GM12878 (cell line): ENCODE results near the gene KCNC1.

ENCODE experiments used
- EED ChIP-seq: sonication (generic); IDR thresholded peaks from 2 replicates; pipeline ENCODE4 v1.6.1; 2016; ENCODE audit warnings: antibody characterized with exemption, low read depth
- ESRRA ChIP-seq: IDR thresholded peaks from 2 replicates; pipeline ENCODE4 v1.6.1; 2012; ENCODE audit warnings: mild to moderate bottlenecking, low read length, improper control_type of control experiment
- EZH2 ChIP-seq: IDR thresholded peaks from 2 replicates; pipeline ENCODE4 v1.6.1; 2012; ENCODE audit warnings: low read depth, mild to moderate bottlenecking, control low read depth, inconsistent platforms, low read length, borderline replicate concordance; ENCODE audit not compliant: control insufficient read depth
- POLR2A ChIP-seq: IDR thresholded peaks from 2 replicates; pipeline ENCODE4 v1.6.1; 2011; ENCODE audit warnings: low read depth, mild to moderate bottlenecking, low read length
- RAD21 ChIP-seq: IDR thresholded peaks from 2 replicates; pipeline ENCODE4 v1.6.1; 2011; ENCODE audit warnings: mild to moderate bottlenecking, low read depth, low read length, moderate library complexity; ENCODE audit not compliant: insufficient read depth
- ZBTB11 ChIP-seq: fragments of 450-650 bp; formaldehyde crosslinking; IDR thresholded peaks from 2 replicates; pipeline ENCODE4 v1.5.0; 2022; ENCODE audit warnings: mild to moderate bottlenecking, missing genetic modification characterization

DNA sequence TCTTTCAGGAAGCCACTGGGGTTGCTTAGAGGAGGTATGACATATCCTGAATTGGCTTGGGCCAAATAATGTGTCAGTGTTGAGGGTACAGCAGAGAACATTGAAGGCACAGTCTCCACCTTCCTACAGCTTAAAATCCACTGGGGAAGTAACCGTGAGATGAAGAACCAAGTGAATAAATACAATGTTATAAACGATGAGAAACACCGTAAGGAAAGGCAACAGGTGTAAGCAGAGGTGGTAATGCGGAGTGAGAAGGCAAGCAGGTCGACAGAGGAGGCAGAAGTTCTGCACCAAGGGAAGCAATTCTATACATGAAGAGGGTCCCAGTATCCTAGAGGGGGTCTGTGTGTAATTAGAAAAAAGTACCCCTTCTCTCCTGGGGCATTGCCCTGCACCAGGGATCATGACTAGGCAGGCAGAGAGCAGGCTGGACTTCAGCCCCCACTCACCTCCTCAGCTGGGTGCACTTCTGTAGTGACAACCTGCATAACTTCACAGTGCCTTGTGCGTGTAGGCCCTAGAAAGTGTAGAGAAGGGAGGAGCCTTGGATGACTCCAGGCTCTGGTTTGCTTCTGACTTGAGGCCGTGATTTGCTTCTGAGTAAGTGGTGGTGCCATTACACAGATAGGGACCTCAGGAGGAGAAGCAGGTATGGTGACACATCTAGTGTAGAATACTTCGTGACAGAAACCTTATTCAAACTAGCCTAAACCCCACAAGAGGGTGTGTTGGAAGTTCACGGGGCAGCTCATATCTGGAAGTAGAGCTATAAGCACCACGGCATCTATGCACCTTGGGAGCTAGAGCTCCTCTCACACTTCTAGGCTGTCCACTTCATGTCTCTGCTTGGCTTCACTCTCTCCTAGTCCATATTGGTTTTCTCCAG lies 10.3 kb upstream of the KCNC1 start:
- TF ChIP-seq ZBTB11 (CRISPR knock-in tag), result no peak
- no peak for TF ChIP-seq ESRRA
- no peak for TF ChIP-seq EZH2
- TF ChIP-seq POLR2A, result no peak
- no peak for TF ChIP-seq EED
- TF ChIP-seq RAD21, result no peak
